Neuronal stem cell (in vitro differentiated cells): ENCODE results near the gene SLC28A1.

ENCODE experiments used
- DNase-seq: peaks from one replicate; pipeline ENCODE4 v3.0.0-alpha.2; 2013; ENCODE audit warnings: low spot score
- H2AFZ ChIP-seq: one replicate; pipeline ENCODE4 v1.6.1; 2013; ENCODE audit warnings: mild to moderate bottlenecking, low read length, inconsistent platforms
- H2AK5ac ChIP-seq: 2 replicates; pipeline ENCODE4 v1.6.1; 2013; ENCODE audit warnings: low read depth, mild to moderate bottlenecking, inconsistent platforms, low read length, moderate library complexity, mixed read lengths
- H2BK120ac ChIP-seq: 2 replicates; pipeline ENCODE4 v1.6.1; 2013; ENCODE audit warnings: low read depth, mild to moderate bottlenecking, inconsistent platforms, low read length, moderate library complexity, mixed read lengths
- H2BK12ac ChIP-seq: one replicate; pipeline ENCODE4 v1.6.1; 2013; ENCODE audit warnings: low read length, inconsistent platforms
- H2BK15ac ChIP-seq: 2 replicates; pipeline ENCODE4 v1.6.1; 2013; ENCODE audit warnings: mild to moderate bottlenecking, low read length, inconsistent platforms, mixed read lengths
- H2BK5ac ChIP-seq: one replicate; pipeline ENCODE4 v1.6.1; 2013; ENCODE audit warnings: inconsistent platforms, mild to moderate bottlenecking, low read length, moderate library complexity
- H3K14ac ChIP-seq: one replicate; pipeline ENCODE4 v1.6.1; 2013; ENCODE audit warnings: low read length, inconsistent platforms
- H3K18ac ChIP-seq: 2 replicates; pipeline ENCODE4 v1.6.1; 2013; ENCODE audit warnings: low read length, inconsistent platforms
- H3K23ac ChIP-seq: 2 replicates; pipeline ENCODE4 v1.6.1; 2013; ENCODE audit warnings: low read depth, mild to moderate bottlenecking, mixed read lengths, low read length, inconsistent platforms; ENCODE audit not compliant: poor library complexity
- H3K27ac ChIP-seq: replicated peaks from 3 replicates; pipeline ENCODE4 v1.5.1; 2013; ENCODE audit warnings: low read length, inconsistent platforms
- H3K27me3 ChIP-seq, 3 experiments: 2 replicates each; pipeline ENCODE4 v1.6.1; 2013; ENCODE audit warnings: low read length in 3 of 3, mild to moderate bottlenecking in 2 of 3, inconsistent platforms in 1 of 3, low read depth in 1 of 3, mixed read lengths in 1 of 3, moderate library complexity in 1 of 3; ENCODE audit not compliant: control insufficient read depth in 3 of 3, insufficient read depth in 3 of 3
- H3K36me3 ChIP-seq, 2 donors: replicated peaks in 1 of 2; 2 replicates each; pipeline ENCODE4 v1.6.1; 2013; ENCODE audit warnings: low read length in 2 of 2; ENCODE audit not compliant: control insufficient read depth in 2 of 2, insufficient read depth in 2 of 2
- H3K4ac ChIP-seq: 2 replicates; pipeline ENCODE4 v1.6.1; 2013; ENCODE audit warnings: inconsistent platforms, mild to moderate bottlenecking, low read length, moderate library complexity
- H3K4me1 ChIP-seq, 2 donors: 1 replicate in 1 of 2; 2 replicates in 1 of 2; pipeline ENCODE4 v1.6.1; 2013; ENCODE audit warnings: low read length in 2 of 2, low read depth in 1 of 2; ENCODE audit not compliant: control insufficient read depth in 2 of 2, insufficient read depth in 1 of 2
- H3K4me2 ChIP-seq: one replicate; pipeline ENCODE4 v1.6.1; 2013; ENCODE audit warnings: mild to moderate bottlenecking, low read length, inconsistent platforms; ENCODE audit not compliant: insufficient read depth, poor library complexity, severe bottlenecking
- H3K4me3 ChIP-seq, 2 donors: 2 replicates each; pipeline ENCODE4 v1.5.1; 2013; ENCODE audit warnings: low read length in 2 of 2, mild to moderate bottlenecking in 2 of 2, inconsistent platforms in 1 of 2, moderate library complexity in 1 of 2
- H3K79me1 ChIP-seq: one replicate; pipeline ENCODE4 v1.6.1; 2013; ENCODE audit warnings: low read depth, mild to moderate bottlenecking, inconsistent platforms, low read length, moderate library complexity
- H3K9ac ChIP-seq: one replicate; pipeline ENCODE4 v1.6.1; 2013; ENCODE audit warnings: mild to moderate bottlenecking, low read depth, low read length, inconsistent platforms; ENCODE audit not compliant: poor library complexity
- H3K9me3 ChIP-seq, 2 donors: replicated peaks in 1 of 2; 2 replicates each; pipeline versions ENCODE3 to v1.6.1; 2013; ENCODE audit warnings: low read length in 2 of 2, mild to moderate bottlenecking in 2 of 2, inconsistent platforms in 1 of 2, low read depth in 1 of 2, mixed read lengths in 1 of 2, moderate library complexity in 1 of 2; ENCODE audit not compliant: control insufficient read depth in 2 of 2, insufficient read depth in 1 of 2
- H4K8ac ChIP-seq: one replicate; pipeline ENCODE4 v1.6.1; 2013; ENCODE audit warnings: low read depth, mild to moderate bottlenecking, inconsistent platforms, low read length, moderate library complexity
- H4K91ac ChIP-seq: one replicate; pipeline ENCODE4 v1.6.1; 2013; ENCODE audit warnings: low read length, low read depth, mild to moderate bottlenecking, inconsistent platforms; ENCODE audit not compliant: poor library complexity
- WGBS, 2 donors: extraction: QIAGEN DNeasy Blood & Tissue Kit; methylation state at CpG; one replicate each; pipeline ENCODE4 v1.1.7; 2013; ENCODE audit warnings: missing lambda C conversion rate in 2 of 2, mixed read lengths in 1 of 2; ENCODE audit not compliant: insufficient read length in 2 of 2, insufficient replicate concordance in 1 of 2; ENCODE audit errors: extremely low coverage in 2 of 2; 5-methylcytosine and 5-hydroxymethylcytosine counted together

The SLC28A1 gene

DNA sequence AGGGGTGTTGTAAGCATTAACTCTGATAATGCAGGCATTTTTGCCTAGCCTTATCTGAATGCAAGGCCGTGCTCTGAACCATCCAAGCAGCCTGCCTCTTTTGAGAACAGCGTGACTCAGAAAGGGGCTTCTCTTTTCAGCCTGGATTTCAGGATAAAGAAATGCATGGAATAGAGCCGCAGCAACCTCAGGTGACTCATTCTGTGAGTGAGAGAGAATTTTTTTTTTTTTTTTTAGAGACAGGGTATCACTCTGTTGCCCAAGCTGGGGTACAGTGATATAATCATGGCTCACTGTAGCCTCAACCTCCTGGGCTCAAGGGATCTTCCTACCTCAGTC, 76.6 kb downstream of the SLC28A1 start:
- H2BK12ac ChIP-seq, result no peak overlapping the region
- H2AK5ac ChIP-seq, result no peak overlapping the region
- H2AFZ ChIP-seq, result peak overlapping the region; percentile 83
- peaks cover 2 to 3% of the 10 kb centered on the region in 2 donors for H3K9me3 ChIP-seq
- H2BK15ac ChIP-seq, result no peak overlapping the region
- no peak overlapping the region for H4K8ac ChIP-seq
- H3K4me1 ChIP-seq, result peaks cover 7% of the 10 kb centered on the region in 2 donors
- H3K79me1 ChIP-seq, result no peaks in the 10 kb centered on the region
- no peak overlapping the region for H2BK120ac ChIP-seq
- no peak overlapping the region for H3K14ac ChIP-seq
- no peaks in the 10 kb centered on the region for H3K36me3 ChIP-seq
- H3K4me3 ChIP-seq, result no peak overlapping the region
- H3K9ac ChIP-seq, result no peak overlapping the region
- H3K27me3 ChIP-seq, result peaks cover 0 to 7% (median 0%) of the 10 kb centered on the region in 3 experiments
- no peak overlapping the region for H3K23ac ChIP-seq
- no peak overlapping the region for H2BK5ac ChIP-seq
- H4K91ac ChIP-seq, result no peak overlapping the region
- H3K4me2 ChIP-seq, result no peak overlapping the region
- peak overlapping the region; percentile 48 for H3K27ac ChIP-seq
- DNase-seq, result no peak
- no peak overlapping the region for H3K4ac ChIP-seq
- H3K18ac ChIP-seq, result no peak overlapping the region
- WGBS, 2 donors, result no CpG with 5 or more reads among the region's 3 CpGs

DNA sequence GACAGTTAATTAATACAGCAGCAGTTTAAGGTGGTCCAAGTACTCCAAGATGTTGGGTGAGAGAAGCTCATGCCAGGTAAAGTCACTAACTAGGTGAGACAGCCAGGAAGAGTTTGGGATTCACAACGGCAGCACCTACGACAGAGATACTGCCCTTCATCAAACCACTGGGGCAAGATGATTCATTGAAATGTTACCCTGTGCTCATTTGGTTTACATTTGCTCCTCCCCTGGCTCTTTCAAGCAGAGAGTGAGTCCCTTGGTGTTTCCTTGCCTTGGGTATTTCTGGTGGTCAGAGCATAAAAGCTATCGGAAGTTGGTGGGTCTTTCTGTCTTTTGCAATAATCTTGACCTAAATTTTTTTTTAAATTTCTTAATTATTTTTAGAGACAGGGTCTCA, 77.2 kb downstream of the SLC28A1 start:
- Histone ChIP-seq H3K27ac (no peak overlapping the region), H2BK15ac (no peak overlapping the region), H4K91ac (no peak overlapping the region), H3K9me3 (peaks cover 2 to 3% of the 10 kb centered on the region in 2 donors), H3K18ac (no peak overlapping the region), H3K36me3 (no peaks in the 10 kb centered on the region), H2BK12ac (no peak overlapping the region), H2BK5ac (no peak overlapping the region), H3K27me3 (peaks cover 0 to 7% (median 0%) of the 10 kb centered on the region in 3 experiments), H3K4me3 (no peak overlapping the region), H2AK5ac (no peak overlapping the region), H3K4ac (no peak overlapping the region), H3K4me1 (peaks cover 7% of the 10 kb centered on the region in 2 donors), H3K9ac (no peak overlapping the region), H4K8ac (no peak overlapping the region), H3K23ac (no peak overlapping the region), H3K4me2 (no peak overlapping the region), H3K79me1 (no peaks in the 10 kb centered on the region), H2AFZ (no peak overlapping the region), H3K14ac (no peak overlapping the region), H2BK120ac (no peak overlapping the region)
- no peak for DNase-seq
- WGBS, 2 donors, result no CpG with 5 or more reads among the region's 3 CpGs

DNA sequence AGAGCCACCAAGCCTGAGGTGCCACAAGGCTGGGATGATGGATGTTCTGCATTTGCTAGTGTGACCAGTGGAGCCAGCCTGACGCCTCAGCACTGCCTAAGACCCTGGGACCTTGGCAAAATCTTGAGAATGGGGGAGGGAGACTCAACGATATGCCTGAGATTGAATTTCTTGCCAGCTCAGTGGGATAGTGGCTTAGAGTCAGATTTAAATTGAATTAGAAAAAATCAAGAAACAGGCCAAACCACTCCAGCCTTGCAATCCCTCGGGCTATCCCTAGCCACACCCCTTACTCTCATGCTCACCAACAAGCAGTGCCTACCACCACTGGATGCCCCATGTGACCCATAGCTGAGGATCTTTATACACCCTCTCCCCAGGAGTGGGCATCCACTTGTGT, 78.5 kb downstream of the SLC28A1 start:
- no peaks in the 10 kb centered on the region for H3K79me1 ChIP-seq
- H2BK15ac ChIP-seq, result no peak overlapping the region
- H3K9ac ChIP-seq, result no peak overlapping the region
- H3K4ac ChIP-seq, result no peak overlapping the region
- no peak overlapping the region for H3K18ac ChIP-seq
- H3K27me3 ChIP-seq, result peaks cover 0 to 7% (median 0%) of the 10 kb centered on the region in 3 experiments
- peak overlapping the region; percentile 50 for H2AK5ac ChIP-seq
- H3K14ac ChIP-seq, result no peak overlapping the region
- H2BK5ac ChIP-seq, result no peak overlapping the region
- H2BK120ac ChIP-seq, result no peak overlapping the region
- DNase-seq, result no peak
- no peak overlapping the region for H3K4me2 ChIP-seq
- H2BK12ac ChIP-seq, result no peak overlapping the region
- peaks cover 7 to 10% of the 10 kb centered on the region in 2 donors for H3K4me1 ChIP-seq
- H3K27ac ChIP-seq, result no peak overlapping the region
- no peaks in the 10 kb centered on the region for H3K36me3 ChIP-seq
- H4K91ac ChIP-seq, result no peak overlapping the region
- H3K9me3 ChIP-seq, result peaks cover 2 to 3% of the 10 kb centered on the region in 2 donors
- H3K23ac ChIP-seq, result no peak overlapping the region
- H2AFZ ChIP-seq, result no peak overlapping the region
- no peak overlapping the region for H4K8ac ChIP-seq
- H3K4me3 ChIP-seq, result peak overlapping the region in 1 of 2 donors; percentile 39
- no CpG with 5 or more reads among the region's 3 CpGs for WGBS, 2 donors

DNA sequence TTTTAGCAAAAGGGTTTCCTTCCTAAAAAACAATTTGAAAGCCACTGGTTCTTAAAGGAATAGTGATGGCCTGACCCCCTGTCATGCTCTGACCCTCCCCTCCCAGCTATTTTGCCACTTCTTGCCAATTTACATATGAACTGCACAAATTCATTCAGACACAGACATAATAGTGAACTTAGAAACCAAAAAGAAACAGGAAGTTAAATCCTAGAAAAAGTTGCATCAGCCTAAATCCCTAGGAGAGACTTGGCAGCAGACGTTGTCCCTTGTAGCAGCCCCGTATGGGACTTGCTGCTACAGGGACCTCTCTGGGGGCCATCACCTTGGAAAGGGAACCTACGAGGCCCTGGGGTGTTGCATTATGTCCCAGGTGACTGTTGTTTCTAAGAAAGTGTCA, 82.9 kb downstream of the SLC28A1 start:
- Histone ChIP-seq H3K36me3 (no peaks in the 10 kb centered on the region), H3K23ac (no peak overlapping the region), H3K14ac (no peak overlapping the region), H3K18ac (no peak overlapping the region), H3K4ac (no peak overlapping the region), H3K9me3 (peaks cover 2 to 7% of the 10 kb centered on the region in 2 donors), H2AFZ (peak overlapping the region; percentile 45), H3K4me2 (no peak overlapping the region), H3K4me3 (no peak overlapping the region), H3K9ac (no peak overlapping the region), H3K79me1 (no peaks in the 10 kb centered on the region), H2BK120ac (no peak overlapping the region), H3K27ac (no peak overlapping the region), H4K8ac (no peak overlapping the region), H2BK15ac (no peak overlapping the region), H3K4me1 (peaks cover 0 to 3% of the 10 kb centered on the region in 2 donors), H2BK12ac (no peak overlapping the region), H2BK5ac (no peak overlapping the region), H2AK5ac (no peak overlapping the region), H4K91ac (no peak overlapping the region), H3K27me3 (peaks cover 0 to 7% (median 0%) of the 10 kb centered on the region in 3 experiments)
- DNase-seq, result no peak
- no CpG with 5 or more reads among the region's 3 CpGs for WGBS, 2 donors
